Esophagus muscularis mucosa (tissue), 4 donors: ENCODE measurements around the gene LRRC4C. TPM values are rescaled to one million over a fixed set of nuclear protein-coding genes. Genes with fewer than 3 reads are reported as not detected.

Experiments
- DNase-seq: peaks from one replicate; pipeline ENCODE4 v3.0.0-alpha.2; 2017; ENCODE audit errors: extremely low spot score
- H3K27ac ChIP-seq, 4 donors: fragments of 200-600 bp; sonication (generic); replicated peaks in 1 of 4; 1 replicate in 3 of 4; 2 replicates in 1 of 4; pipeline ENCODE4 v1.5.1; 2016 to 2019; ENCODE audit warnings: mild to moderate bottlenecking in 1 of 4
- H3K27me3 ChIP-seq, 4 donors: fragments of 200-600 bp; sonication (generic); one replicate each; pipeline versions ENCODE4 v1.5.1 to v1.6.0; 2016 to 2019
- H3K36me3 ChIP-seq, 4 donors: fragments of 200-600 bp; sonication (generic); one replicate each; pipeline ENCODE4 v1.5.1; 2016 to 2019
- H3K4me1 ChIP-seq, 4 donors: fragments of 200-600 bp; sonication (generic); one replicate each; pipeline ENCODE4 v1.5.1; 2016 to 2019
- H3K4me3 ChIP-seq, 4 donors: fragments of 200-600 bp; sonication (generic); 1 replicate in 2 of 4; 2 replicates in 2 of 4; pipeline ENCODE4 v1.5.1; 2016 to 2019; ENCODE audit warnings: mild to moderate bottlenecking in 4 of 4, moderate library complexity in 1 of 4
- H3K9me3 ChIP-seq, 4 donors: fragments of 200-600 bp; sonication (generic); 1 replicate in 3 of 4; 2 replicates in 1 of 4; pipeline ENCODE4 v1.5.1; 2016 to 2019
- EP300 ChIP-seq: sonication (generic); formaldehyde crosslinking; IDR thresholded peaks from one replicate; pipeline ENCODE4 v1.6.1; 2017; ENCODE audit warnings: antibody characterized with exemption
- POLR2A ChIP-seq: fragments of 450-650 bp; IDR thresholded peaks from one replicate; pipeline ENCODE4 v1.6.1; 2017; ENCODE audit warnings: antibody characterized with exemption, moderate library complexity, mild to moderate bottlenecking, low read depth
- POLR2AphosphoS5 ChIP-seq, 2 donors: sonication (generic); formaldehyde crosslinking; IDR thresholded peaks; one replicate each; pipeline ENCODE4 v1.6.1; 2017; ENCODE audit warnings: antibody characterized with exemption in 2 of 2
- WGBS: methylation state at CpG from one replicate; pipeline ENCODE4 v1.1.5; 2018; 5-methylcytosine and 5-hydroxymethylcytosine counted together
- intact Hi-C: fragments of 100-400 bp; cut with DNase I; formaldehyde crosslinking; loops from one replicate; pipeline ENCODE4 v1.15.1; 2023
- total RNA-seq, 4 donors: library from RNA; depleted of rRNA; stranded (reverse); fragments of >200 nt; gene quantifications; one replicate each; pipeline versions ENCODE4 v1.1.0 to v1.2.1, GENCODE V29; 2016
- TF ChIP-seq, protein P1 (sequence below), 3 experiments: fragments of 200-600 bp in 2 of 3; fragments of 450-650 bp in 1 of 3; sonication (generic) in 2 of 3; IDR thresholded peaks; one replicate each; pipeline ENCODE4 v1.5.1; 2017 to 2019; ENCODE audit warnings: antibody characterized with exemption in 3 of 3, mild to moderate bottlenecking in 2 of 3, moderate library complexity in 1 of 3

Gene LRRC4C
- total RNA-seq, 4 donors from 2014 or later = 1.2 to 4.0 (median 2.2) TPM

DNA sequence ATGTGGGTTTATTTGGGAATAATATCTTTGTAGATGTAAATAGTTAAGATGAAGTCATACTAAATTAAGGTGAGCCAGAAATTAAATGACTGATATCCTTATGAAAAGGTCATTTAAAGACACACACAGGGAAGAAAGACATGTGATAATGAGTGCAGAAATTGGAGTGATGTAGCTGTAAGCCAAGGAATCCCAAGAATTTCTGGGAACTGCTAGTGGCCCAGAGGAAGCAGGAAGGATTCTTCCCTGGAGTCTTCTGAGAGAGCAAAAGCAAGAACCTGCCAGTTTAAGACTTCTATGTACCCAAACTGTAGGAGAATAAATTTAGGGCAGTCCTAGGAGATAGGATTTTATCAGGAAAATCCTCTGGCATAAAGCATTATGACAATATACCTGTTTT lies 66.9 kb downstream of the LRRC4C start:
- Histone ChIP-seq H3K36me3 (no peaks in the 10 kb centered on the region), H3K27me3 (no peaks in the 10 kb centered on the region), H3K9me3 (no peaks in the 10 kb centered on the region), H3K4me1 (no peaks in the 10 kb centered on the region), H3K4me3 (no peak overlapping the region), H3K27ac (no peak overlapping the region)
- TF ChIP-seq POLR2AphosphoS5 (IDR thresholded peaks at IDR 0.05) = no peak
- TF ChIP-seq, protein P1, sequence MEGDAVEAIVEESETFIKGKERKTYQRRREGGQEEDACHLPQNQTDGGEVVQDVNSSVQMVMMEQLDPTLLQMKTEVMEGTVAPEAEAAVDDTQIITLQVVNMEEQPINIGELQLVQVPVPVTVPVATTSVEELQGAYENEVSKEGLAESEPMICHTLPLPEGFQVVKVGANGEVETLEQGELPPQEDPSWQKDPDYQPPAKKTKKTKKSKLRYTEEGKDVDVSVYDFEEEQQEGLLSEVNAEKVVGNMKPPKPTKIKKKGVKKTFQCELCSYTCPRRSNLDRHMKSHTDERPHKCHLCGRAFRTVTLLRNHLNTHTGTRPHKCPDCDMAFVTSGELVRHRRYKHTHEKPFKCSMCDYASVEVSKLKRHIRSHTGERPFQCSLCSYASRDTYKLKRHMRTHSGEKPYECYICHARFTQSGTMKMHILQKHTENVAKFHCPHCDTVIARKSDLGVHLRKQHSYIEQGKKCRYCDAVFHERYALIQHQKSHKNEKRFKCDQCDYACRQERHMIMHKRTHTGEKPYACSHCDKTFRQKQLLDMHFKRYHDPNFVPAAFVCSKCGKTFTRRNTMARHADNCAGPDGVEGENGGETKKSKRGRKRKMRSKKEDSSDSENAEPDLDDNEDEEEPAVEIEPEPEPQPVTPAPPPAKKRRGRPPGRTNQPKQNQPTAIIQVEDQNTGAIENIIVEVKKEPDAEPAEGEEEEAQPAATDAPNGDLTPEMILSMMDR (IDR thresholded peaks at IDR 0.05) = no peak
- no peak for TF ChIP-seq POLR2A
- TF ChIP-seq EP300 = no peak
- DNase-seq = no peak
- intact Hi-C loops = no loop called here

DNA sequence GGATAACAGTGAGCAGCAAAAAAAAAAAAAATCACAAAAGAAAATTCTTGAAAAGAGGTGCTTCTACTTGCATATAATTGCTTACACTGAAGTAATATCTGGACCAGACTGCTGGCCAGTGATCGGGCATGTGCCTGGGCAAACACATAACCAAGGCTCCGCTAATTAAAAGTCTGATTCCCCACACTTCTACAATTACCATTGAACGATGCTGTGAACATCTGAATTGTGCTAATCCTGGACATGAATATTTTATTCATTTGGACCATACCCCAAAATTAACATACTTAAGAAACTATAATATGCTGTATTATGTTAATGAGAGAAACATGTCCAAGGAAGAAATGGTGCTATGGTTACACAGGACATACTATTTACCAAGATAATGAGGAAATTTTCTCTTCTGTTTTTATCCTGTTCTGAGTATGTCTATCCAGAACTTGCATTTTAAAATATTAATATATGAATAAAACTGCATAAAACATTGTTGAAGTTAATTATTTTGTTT lies 69.8 kb downstream of the LRRC4C start:
- H3K4me3 ChIP-seq = no peak overlapping the region
- intact Hi-C loops = no loop called here
- 91% methylated on average over 3 of the region's 3 CpGs for WGBS
- H3K36me3 ChIP-seq = no peaks in the 10 kb centered on the region
- no peaks in the 10 kb centered on the region for H3K4me1 ChIP-seq
- no peaks in the 10 kb centered on the region for H3K9me3 ChIP-seq
- no peaks in the 10 kb centered on the region for H3K27me3 ChIP-seq
- DNase-seq = no peak
- H3K27ac ChIP-seq = no peak overlapping the region
- TF ChIP-seq EP300 (no peak), POLR2AphosphoS5 (IDR thresholded peaks at IDR 0.05) (no peak), POLR2A (no peak)
- TF ChIP-seq, protein P1 (IDR thresholded peaks at IDR 0.05) = no peak

DNA sequence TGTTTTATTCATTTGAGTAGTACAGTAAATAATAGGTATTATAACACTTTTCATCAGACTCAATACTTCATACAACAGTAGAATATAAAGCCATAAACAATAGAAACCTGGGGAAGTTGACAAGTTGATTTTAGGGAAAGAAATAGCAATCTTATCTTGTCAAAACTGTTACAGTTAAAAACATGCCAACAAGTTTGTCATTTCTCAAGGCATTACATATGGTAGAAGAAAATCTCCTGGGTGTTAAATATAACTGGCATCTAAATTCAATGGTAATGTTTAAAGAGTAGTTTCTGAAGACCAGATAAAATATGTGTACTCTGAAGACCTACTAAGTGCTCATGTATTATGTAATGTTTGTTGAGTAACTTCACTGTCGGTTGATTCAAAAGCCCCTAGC lies 75.1 kb downstream of the LRRC4C start:
- H3K27ac ChIP-seq = no peak overlapping the region
- TF ChIP-seq EP300 = no peak

DNA sequence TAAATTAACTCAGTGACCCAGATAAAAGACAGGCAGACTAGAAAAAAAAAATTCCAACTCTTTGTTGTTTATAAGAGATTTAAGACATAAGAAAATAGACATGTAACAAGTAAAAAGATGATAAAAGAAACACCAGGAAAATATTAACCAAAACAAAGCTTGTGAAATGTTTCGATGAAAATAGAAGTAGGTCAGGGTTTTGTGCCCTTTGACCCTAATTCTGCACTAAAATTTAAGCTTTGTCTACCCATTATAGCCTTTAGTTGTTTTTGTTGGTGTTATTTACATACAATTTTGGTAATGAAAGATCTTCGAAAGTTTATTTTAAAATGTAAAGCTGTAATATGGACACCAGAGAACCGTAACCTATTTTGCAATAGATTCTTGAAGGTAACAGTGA lies 75.7 kb downstream of the LRRC4C start:
- WGBS = 92% methylated on average over 3 of the region's 3 CpGs

More for the DNA sequence above, 75.1 kb downstream of the LRRC4C start:
- H3K27me3 ChIP-seq = no peaks in the 10 kb centered on the region
- H3K36me3 ChIP-seq = no peaks in the 10 kb centered on the region
- H3K4me3 ChIP-seq = no peak overlapping the region
- H3K9me3 ChIP-seq = no peaks in the 10 kb centered on the region
- WGBS = 93% methylated on average over 1 of the region's 1 CpG
- intact Hi-C loops = no loop called here
- DNase-seq = no peak
- H3K4me1 ChIP-seq = no peaks in the 10 kb centered on the region

DNA sequence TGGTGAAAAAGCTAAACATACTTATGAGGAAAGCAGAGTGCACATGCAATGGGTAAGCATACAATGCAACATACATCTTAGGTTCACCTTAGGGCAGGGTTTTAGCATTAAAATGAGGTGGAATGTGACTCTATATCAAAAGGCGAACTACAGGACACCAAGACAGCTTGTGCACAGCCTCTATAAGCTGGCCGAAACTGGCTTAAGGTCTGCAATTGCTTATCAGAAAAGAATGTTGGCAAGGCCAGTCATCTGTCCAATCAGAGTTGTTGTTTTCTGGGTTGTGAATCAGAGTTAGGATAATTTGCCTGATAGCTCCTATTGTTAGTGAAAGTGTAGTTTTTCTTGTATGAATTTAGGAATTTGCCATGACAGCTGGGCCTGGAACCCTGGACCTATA lies 76.5 kb downstream of the LRRC4C start:
- no peak for DNase-seq

More for the DNA sequence above, 75.7 kb downstream of the LRRC4C start:
- Histone ChIP-seq H3K4me1 (no peaks in the 10 kb centered on the region), H3K4me3 (no peak overlapping the region), H3K27me3 (no peaks in the 10 kb centered on the region), H3K36me3 (no peaks in the 10 kb centered on the region), H3K9me3 (no peaks in the 10 kb centered on the region), H3K27ac (no peak overlapping the region)
- TF ChIP-seq POLR2A (no peak), POLR2AphosphoS5 (IDR thresholded peaks at IDR 0.05) (no peak), EP300 (no peak)
- TF ChIP-seq, protein P1 (IDR thresholded peaks at IDR 0.05) = no peak
- intact Hi-C loops = no loop called here
- DNase-seq = no peak

More for the DNA sequence above, 76.5 kb downstream of the LRRC4C start:
- Histone ChIP-seq H3K27ac (no peak overlapping the region), H3K9me3 (no peaks in the 10 kb centered on the region), H3K27me3 (no peaks in the 10 kb centered on the region), H3K4me1 (no peaks in the 10 kb centered on the region), H3K4me3 (no peak overlapping the region), H3K36me3 (no peaks in the 10 kb centered on the region)
- WGBS = 71% methylated on average over 2 of the region's 2 CpGs
- TF ChIP-seq, protein P1 (IDR thresholded peaks at IDR 0.05) = no peak
- no peak for TF ChIP-seq EP300
- TF ChIP-seq POLR2AphosphoS5 (IDR thresholded peaks at IDR 0.05) = no peak
- TF ChIP-seq POLR2A = no peak
- intact Hi-C loops = no loop called here
